Prostate gland (tissue), 2 donors: ENCODE results near the gene MBNL1.

Source experiments
- CTCF ChIP-seq, 4 experiments: fragments of 200-600 bp in 2 of 4; fragments of 450-650 bp in 2 of 4; sonication (generic) in 2 of 4; IDR thresholded peaks; 1 replicate in 3 of 4; 2 replicates in 1 of 4; pipeline ENCODE4 v1.5.1; 2016 to 2019; ENCODE audit warnings: antibody characterized with exemption in 4 of 4, mild to moderate bottlenecking in 2 of 4, moderate library complexity in 2 of 4
- POLR2A ChIP-seq: fragments of 450-650 bp; IDR thresholded peaks from one replicate; pipeline ENCODE4 v1.6.1; 2016; ENCODE audit warnings: antibody characterized with exemption, mild to moderate bottlenecking
- POLR2AphosphoS5 ChIP-seq: sonication (generic); formaldehyde crosslinking; IDR thresholded peaks from one replicate; pipeline ENCODE4 v1.6.1; 2017; ENCODE audit warnings: antibody characterized with exemption

DNA sequence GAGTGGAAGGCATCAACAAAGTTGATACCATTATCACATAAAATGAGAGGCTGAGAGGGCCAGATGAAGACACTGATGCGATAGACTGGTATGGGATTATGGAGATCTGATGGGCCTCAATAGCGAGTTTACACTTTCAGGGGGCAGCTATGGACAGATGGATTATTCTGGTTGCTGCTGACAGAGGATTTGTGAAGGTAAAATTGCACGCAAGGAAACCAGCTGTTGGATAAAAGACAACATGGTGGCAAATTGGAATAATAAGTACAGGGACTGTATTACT lies 203.9 kb downstream of the MBNL1 start:
- no peak for TF ChIP-seq CTCF (IDR thresholded peaks at IDR 0.05)
- TF ChIP-seq POLR2AphosphoS5: no peak
- TF ChIP-seq POLR2A: no peak
